Neuronal stem cell (in vitro differentiated cells): ENCODE data around the gene ACAA2.
A peak's percentile ranks its signal among the peaks of the same experiment; 100 is the strongest.

Source experiments
- DNase-seq: peaks from one replicate; pipeline ENCODE4 v3.0.0-alpha.2; 2013; ENCODE audit warnings: low spot score
- H2AFZ ChIP-seq: one replicate; pipeline ENCODE4 v1.6.1; 2013; ENCODE audit warnings: mild to moderate bottlenecking, low read length, inconsistent platforms
- H2AK5ac ChIP-seq: 2 replicates; pipeline ENCODE4 v1.6.1; 2013; ENCODE audit warnings: low read depth, mild to moderate bottlenecking, inconsistent platforms, low read length, moderate library complexity, mixed read lengths
- H2BK120ac ChIP-seq: 2 replicates; pipeline ENCODE4 v1.6.1; 2013; ENCODE audit warnings: low read depth, mild to moderate bottlenecking, inconsistent platforms, low read length, moderate library complexity, mixed read lengths
- H2BK12ac ChIP-seq: one replicate; pipeline ENCODE4 v1.6.1; 2013; ENCODE audit warnings: low read length, inconsistent platforms
- H2BK15ac ChIP-seq: 2 replicates; pipeline ENCODE4 v1.6.1; 2013; ENCODE audit warnings: mild to moderate bottlenecking, low read length, inconsistent platforms, mixed read lengths
- H2BK5ac ChIP-seq: one replicate; pipeline ENCODE4 v1.6.1; 2013; ENCODE audit warnings: inconsistent platforms, mild to moderate bottlenecking, low read length, moderate library complexity
- H3K14ac ChIP-seq: one replicate; pipeline ENCODE4 v1.6.1; 2013; ENCODE audit warnings: low read length, inconsistent platforms
- H3K18ac ChIP-seq: 2 replicates; pipeline ENCODE4 v1.6.1; 2013; ENCODE audit warnings: low read length, inconsistent platforms
- H3K23ac ChIP-seq: 2 replicates; pipeline ENCODE4 v1.6.1; 2013; ENCODE audit warnings: low read depth, mild to moderate bottlenecking, mixed read lengths, low read length, inconsistent platforms; ENCODE audit not compliant: poor library complexity
- H3K27ac ChIP-seq: replicated peaks from 3 replicates; pipeline ENCODE4 v1.5.1; 2013; ENCODE audit warnings: low read length, inconsistent platforms
- H3K27me3 ChIP-seq, 3 experiments: 2 replicates each; pipeline ENCODE4 v1.6.1; 2013; ENCODE audit warnings: low read length in 3 of 3, mild to moderate bottlenecking in 2 of 3, inconsistent platforms in 1 of 3, low read depth in 1 of 3, mixed read lengths in 1 of 3, moderate library complexity in 1 of 3; ENCODE audit not compliant: control insufficient read depth in 3 of 3, insufficient read depth in 3 of 3
- H3K36me3 ChIP-seq, 2 donors: replicated peaks in 1 of 2; 2 replicates each; pipeline ENCODE4 v1.6.1; 2013; ENCODE audit warnings: low read length in 2 of 2; ENCODE audit not compliant: control insufficient read depth in 2 of 2, insufficient read depth in 2 of 2
- H3K4ac ChIP-seq: 2 replicates; pipeline ENCODE4 v1.6.1; 2013; ENCODE audit warnings: inconsistent platforms, mild to moderate bottlenecking, low read length, moderate library complexity
- H3K4me1 ChIP-seq, 2 donors: 1 replicate in 1 of 2; 2 replicates in 1 of 2; pipeline ENCODE4 v1.6.1; 2013; ENCODE audit warnings: low read length in 2 of 2, low read depth in 1 of 2; ENCODE audit not compliant: control insufficient read depth in 2 of 2, insufficient read depth in 1 of 2
- H3K4me2 ChIP-seq: one replicate; pipeline ENCODE4 v1.6.1; 2013; ENCODE audit warnings: mild to moderate bottlenecking, low read length, inconsistent platforms; ENCODE audit not compliant: insufficient read depth, poor library complexity, severe bottlenecking
- H3K4me3 ChIP-seq, 2 donors: 2 replicates each; pipeline ENCODE4 v1.5.1; 2013; ENCODE audit warnings: low read length in 2 of 2, mild to moderate bottlenecking in 2 of 2, inconsistent platforms in 1 of 2, moderate library complexity in 1 of 2
- H3K79me1 ChIP-seq: one replicate; pipeline ENCODE4 v1.6.1; 2013; ENCODE audit warnings: low read depth, mild to moderate bottlenecking, inconsistent platforms, low read length, moderate library complexity
- H3K9ac ChIP-seq: one replicate; pipeline ENCODE4 v1.6.1; 2013; ENCODE audit warnings: mild to moderate bottlenecking, low read depth, low read length, inconsistent platforms; ENCODE audit not compliant: poor library complexity
- H3K9me3 ChIP-seq, 2 donors: replicated peaks in 1 of 2; 2 replicates each; pipeline versions ENCODE3 to v1.6.1; 2013; ENCODE audit warnings: low read length in 2 of 2, mild to moderate bottlenecking in 2 of 2, inconsistent platforms in 1 of 2, low read depth in 1 of 2, mixed read lengths in 1 of 2, moderate library complexity in 1 of 2; ENCODE audit not compliant: control insufficient read depth in 2 of 2, insufficient read depth in 1 of 2
- H4K8ac ChIP-seq: one replicate; pipeline ENCODE4 v1.6.1; 2013; ENCODE audit warnings: low read depth, mild to moderate bottlenecking, inconsistent platforms, low read length, moderate library complexity
- H4K91ac ChIP-seq: one replicate; pipeline ENCODE4 v1.6.1; 2013; ENCODE audit warnings: low read length, low read depth, mild to moderate bottlenecking, inconsistent platforms; ENCODE audit not compliant: poor library complexity
- WGBS, 2 donors: extraction: QIAGEN DNeasy Blood & Tissue Kit; methylation state at CpG; one replicate each; pipeline ENCODE4 v1.1.7; 2013; ENCODE audit warnings: missing lambda C conversion rate in 2 of 2, mixed read lengths in 1 of 2; ENCODE audit not compliant: insufficient read length in 2 of 2, insufficient replicate concordance in 1 of 2; ENCODE audit errors: extremely low coverage in 2 of 2; 5-methylcytosine and 5-hydroxymethylcytosine counted together

The ACAA2 gene

GRCh38 chr18:49769047-49769728, 44.1 kb downstream of the ACAA2 start:
- Histone ChIP-seq H2BK5ac (no peak overlapping the region), H3K9me3 (no peaks in the 10 kb centered on the region), H2BK12ac (no peak overlapping the region), H2AFZ (no peak overlapping the region), H3K14ac (no peak overlapping the region), H3K36me3 (no peaks in the 10 kb centered on the region), H3K4me2 (no peak overlapping the region), H4K91ac (no peak overlapping the region), H3K4me1 (peaks cover 0 to 9% of the 10 kb centered on the region in 2 donors), H2BK15ac (no peak overlapping the region), H3K23ac (no peak overlapping the region), H3K18ac (no peak overlapping the region), H4K8ac (no peak overlapping the region), H3K4ac (no peak overlapping the region), H3K4me3 (no peak overlapping the region), H2BK120ac (no peak overlapping the region), H2AK5ac (no peak overlapping the region), H3K27me3 (peaks cover 0 to 3% (median 0%) of the 10 kb centered on the region in 3 experiments), H3K9ac (no peak overlapping the region), H3K27ac (no peak overlapping the region), H3K79me1 (no peaks in the 10 kb centered on the region)
- no peak for DNase-seq
- WGBS, 2 donors = no CpG with 5 or more reads among the region's 1 CpG

- H3K9me3 ChIP-seq = no peaks in the 10 kb centered on the region
- H3K14ac ChIP-seq = no peak overlapping the region
- H3K23ac ChIP-seq = no peak overlapping the region
- no peak overlapping the region for H4K91ac ChIP-seq
- no peak overlapping the region for H2AK5ac ChIP-seq
- H3K9ac ChIP-seq = no peak overlapping the region
- peak; percentile 48 for DNase-seq
- no peak overlapping the region for H2BK15ac ChIP-seq
- peaks cover 0 to 6% (median 1%) of the 10 kb centered on the region in 3 experiments for H3K27me3 ChIP-seq
- peak overlapping the region; percentile 35 for H2AFZ ChIP-seq
- H3K4me2 ChIP-seq = no peak overlapping the region
- no peak overlapping the region for H2BK12ac ChIP-seq
- no peak overlapping the region for H2BK120ac ChIP-seq
- H3K27ac ChIP-seq = no peak overlapping the region
- H3K4ac ChIP-seq = no peak overlapping the region
- no peaks in the 10 kb centered on the region for H3K36me3 ChIP-seq
- no peak overlapping the region for H3K18ac ChIP-seq
- no peak overlapping the region for H4K8ac ChIP-seq
- H3K4me3 ChIP-seq = no peak overlapping the region
- H3K79me1 ChIP-seq = no peaks in the 10 kb centered on the region
- peaks cover 0 to 9% of the 10 kb centered on the region in 2 donors for H3K4me1 ChIP-seq
- no peak overlapping the region for H2BK5ac ChIP-seq
- no CpG with 5 or more reads among the region's 5 CpGs for WGBS, 2 donors
Observed at GRCh38 chr18:49768051-49768391, 45.3 kb downstream of the ACAA2 start.

- Histone ChIP-seq H2BK12ac (peak overlapping the region; percentile 14), H3K27ac (no peak overlapping the region), H3K4ac (no peak overlapping the region), H3K14ac (no peak overlapping the region), H3K4me3 (no peak overlapping the region), H2BK5ac (no peak overlapping the region), H3K4me2 (no peak overlapping the region), H2AFZ (peak overlapping the region; percentile 35), H2BK15ac (peak overlapping the region; percentile 7), H2BK120ac (no peak overlapping the region), H3K27me3 (peaks cover 0 to 9% (median 1%) of the 10 kb centered on the region in 3 experiments), H2AK5ac (peak overlapping the region; percentile 13), H3K23ac (no peak overlapping the region), H3K36me3 (no peaks in the 10 kb centered on the region), H3K79me1 (no peaks in the 10 kb centered on the region), H3K18ac (no peak overlapping the region), H4K91ac (no peak overlapping the region), H3K9me3 (no peaks in the 10 kb centered on the region), H3K4me1 (peaks cover 0 to 9% of the 10 kb centered on the region in 2 donors), H3K9ac (no peak overlapping the region), H4K8ac (no peak overlapping the region)
- DNase-seq = no peak
- no CpG with 5 or more reads among the region's 11 CpGs for WGBS, 2 donors
Observed at GRCh38 chr18:49767111-49768050, 46.0 kb downstream of the ACAA2 start.

GRCh38 chr18:49766646-49767045, 46.7 kb downstream of the ACAA2 start:
- no CpG with 5 or more reads among the region's 4 CpGs for WGBS, 2 donors

More at GRCh38 chr18:49766646-49767045, 46.7 kb downstream of the ACAA2 start:
- Histone ChIP-seq H4K91ac (no peak overlapping the region), H2BK120ac (no peak overlapping the region), H2AK5ac (no peak overlapping the region), H3K18ac (no peak overlapping the region), H3K27me3 (peaks cover 0 to 9% (median 1%) of the 10 kb centered on the region in 3 experiments), H3K9me3 (no peaks in the 10 kb centered on the region), H3K14ac (no peak overlapping the region), H2BK12ac (peak overlapping the region; percentile 14), H2BK5ac (no peak overlapping the region), H3K4ac (no peak overlapping the region), H2AFZ (no peak overlapping the region), H4K8ac (no peak overlapping the region), H2BK15ac (no peak overlapping the region), H3K36me3 (no peaks in the 10 kb centered on the region), H3K4me1 (peaks cover 0 to 9% of the 10 kb centered on the region in 2 donors), H3K4me2 (no peak overlapping the region), H3K79me1 (no peaks in the 10 kb centered on the region), H3K4me3 (no peak overlapping the region), H3K23ac (no peak overlapping the region), H3K27ac (no peak overlapping the region), H3K9ac (no peak overlapping the region)
- no peak for DNase-seq
